ENCODE results near the gene ALDOA. TPM values are rescaled to one million over a fixed set of nuclear protein-coding genes. Genes with fewer than 3 reads are reported as not detected.

Gene ALDOA
- 908 and 1,156 TPM in 2 replicates for total RNA-seq

GRCh38 chr16:30065102-30065942, at the start of gene ALDOA:
TSS of gene ALDOA (plus strand) at chr16:30065760. CDS start at chr16:30066898, 1,138 bp downstream.

GRCh38 chr16:30022887-30023286, 42.7 kb upstream of the ALDOA start, which contains the start of gene C16orf92:
TSS of gene C16orf92 (plus strand) at chr16:30023198. CDS start at chr16:30023341, 143 bp downstream.

GRCh38 chr16:30030841-30031413, 34.6 kb upstream of the ALDOA start, which contains the start of gene TLCD3B:
TSS of gene TLCD3B (minus strand) at chr16:30031271. CDS start at chr16:30030527, 744 bp downstream.

GRCh38 chr16:30075503-30076275, 10.1 kb downstream of the ALDOA start, which contains the start of gene PPP4C:
TSS of gene PPP4C (plus strand) at chr16:30075994. CDS start at chr16:30076378, 384 bp downstream.

GRCh38 chr16:30091474-30092372, 26.2 kb downstream of the ALDOA start, which contains the start of gene TBX6:
TSS of gene TBX6 (minus strand) at chr16:30091924. CDS start at chr16:30091193, 731 bp downstream.

GRCh38 chr16:30096105-30096861, 30.7 kb downstream of the ALDOA start, which contains the start of gene YPEL3:
TSS of gene YPEL3 (minus strand) at chr16:30096213. CDS start at chr16:30095482, 731 bp downstream.

GRCh38 chr16:30113031-30113710, 47.6 kb downstream of the ALDOA start, which contains the start of gene GDPD3:
TSS of gene GDPD3 (minus strand) at chr16:30113537. CDS start at chr16:30113478, 59 bp downstream.

Other genes starting within 250 kb of the ALDOA start
- 19.9 and 38.3 TPM in 2 replicates for gene PAGR1, start 249.6 kb upstream of the ALDOA start, total RNA-seq
- 178 and 255 TPM in 2 replicates for gene MVP, start 245.3 kb upstream of the ALDOA start, total RNA-seq
- gene CDIPT, start 202.5 kb upstream of the ALDOA start, total RNA-seq: 94.5 and 128 TPM in 2 replicates
- 13.0 and 66.6 TPM in 2 replicates for gene SEZ6L2, start 166.2 kb upstream of the ALDOA start, total RNA-seq
- gene ASPHD1, start 165.3 kb upstream of the ALDOA start, total RNA-seq: 13.9 and 25.9 TPM in 2 replicates
- gene KCTD13, start 139.5 kb upstream of the ALDOA start, total RNA-seq: 11.4 and 12.5 TPM in 2 replicates
- gene TMEM219, start 103.7 kb upstream of the ALDOA start, total RNA-seq: 89.3 and 173 TPM in 2 replicates
- 32.3 and 39.7 TPM in 2 replicates for gene TAOK2, start 91.9 kb upstream of the ALDOA start, total RNA-seq
- gene HIRIP3, start 70.1 kb upstream of the ALDOA start, total RNA-seq: 5.7 and 21.7 TPM in 2 replicates
- gene INO80E, start 69.5 kb upstream of the ALDOA start, total RNA-seq: 39.2 and 97.6 TPM in 2 replicates
- 0.49 and 0.76 TPM in 2 replicates for gene DOC2A, start 54.7 kb upstream of the ALDOA start, total RNA-seq
- not detected in 2 replicates for gene C16orf92, start 42.6 kb upstream of the ALDOA start, total RNA-seq
- 0.13 and 0.98 TPM in 2 replicates for gene TLCD3B, start 34.5 kb upstream of the ALDOA start, total RNA-seq
- gene PPP4C, start 10.2 kb downstream of the ALDOA start, total RNA-seq: 111 and 141 TPM in 2 replicates
- 1.4 TPM in 1 of 2 replicates, not detected in the other for gene TBX6, start 26.2 kb downstream of the ALDOA start, total RNA-seq
- gene YPEL3, start 30.5 kb downstream of the ALDOA start, total RNA-seq: 17.4 and 95.1 TPM in 2 replicates
- 0.16 and 0.76 TPM in 2 replicates for gene GDPD3, start 47.8 kb downstream of the ALDOA start, total RNA-seq
- 35.7 and 64.1 TPM in 2 replicates for gene MAPK3, start 57.5 kb downstream of the ALDOA start, total RNA-seq
- 3.0 and 10.1 TPM in 2 replicates for gene CORO1A, start 117.8 kb downstream of the ALDOA start, total RNA-seq
- gene BOLA2B, start 127.9 kb downstream of the ALDOA start, total RNA-seq: 122 and 439 TPM in 2 replicates
- 92.7 and 110 TPM in 2 replicates for gene SLX1A, start 128.1 kb downstream of the ALDOA start, total RNA-seq
- 2.8 and 7.6 TPM in 2 replicates for gene SULT1A3, start 133.5 kb downstream of the ALDOA start, total RNA-seq
- gene NPIPB13, start 182.7 kb downstream of the ALDOA start, total RNA-seq: 0.63 and 2.9 TPM in 2 replicates

Measured in mesangial cell (primary cell).